Hematopoietic multipotent progenitor cell treated with erythropoietin and hydrocortisone succinate and interleukin-3 and kit ligand, for 15 days (in vitro differentiated cells): ENCODE results near the gene AQP2.

Experiments used
- DNase-seq: peaks from one replicate; pipeline ENCODE4 v3.0.0-alpha.2; 2015; ENCODE audit warnings: low spot score

AQP2 gene

DNA sequence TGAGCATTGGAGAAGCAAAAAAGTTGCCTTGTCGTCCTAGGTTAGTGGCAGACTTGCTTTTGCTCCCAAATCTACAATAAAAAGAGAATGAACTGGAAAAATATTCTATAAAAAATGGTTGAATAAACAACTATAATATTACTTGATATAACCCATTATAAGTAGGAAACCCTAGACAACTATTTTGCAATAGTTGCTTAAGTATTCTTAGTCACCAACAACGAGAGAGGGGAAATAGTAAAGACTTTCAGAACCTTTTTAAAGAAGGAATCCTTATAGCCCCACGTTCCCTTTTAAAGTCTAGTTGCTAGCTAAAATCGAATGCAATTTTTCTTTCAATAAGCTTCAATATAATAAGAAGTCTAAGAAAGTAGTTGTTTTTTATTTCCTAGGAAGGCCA lies 39.7 kb downstream of the AQP2 start:
- no peak for DNase-seq

DNA sequence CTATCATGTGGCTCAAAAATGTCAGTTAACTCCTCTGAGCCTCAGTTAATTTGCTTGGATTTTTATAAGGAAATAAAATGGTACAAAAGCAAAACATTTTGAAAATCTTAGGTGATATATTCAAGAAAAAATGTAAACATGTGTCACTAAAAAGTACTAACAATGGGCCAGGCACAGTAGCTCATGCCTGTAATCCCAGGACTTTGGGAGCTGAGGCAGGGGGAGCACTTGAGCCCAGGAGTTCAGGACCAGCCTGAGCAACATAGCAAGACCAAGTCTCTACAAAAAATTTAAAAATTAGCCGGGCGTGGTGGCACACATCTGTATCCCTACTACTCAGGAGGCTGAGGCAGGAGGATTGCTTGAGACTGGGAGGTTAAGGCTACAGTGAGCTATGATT lies 47.9 kb downstream of the AQP2 start:
- no peak for DNase-seq

GRCh38 chr12:50003595-50003994 lies 53.1 kb downstream of the AQP2 start:
- DNase-seq, result no peak

DNA sequence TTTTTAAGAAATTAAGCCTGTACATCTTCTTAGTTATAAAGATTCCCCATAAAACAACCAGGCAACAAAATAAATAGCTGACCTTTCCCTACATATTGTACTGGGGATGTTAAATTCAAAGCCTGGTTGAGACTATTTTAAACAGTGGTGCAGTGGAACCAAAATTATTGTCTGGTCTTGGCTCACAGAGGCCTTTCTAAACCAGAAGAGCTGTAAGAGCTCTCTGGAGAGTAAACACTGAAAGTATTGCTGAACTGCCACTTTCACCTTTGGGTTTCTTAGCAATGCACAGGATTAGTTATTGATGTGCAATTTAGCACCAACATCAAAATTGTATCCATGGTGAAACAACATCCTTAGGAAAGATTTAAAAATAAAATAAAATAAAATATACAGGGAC lies 54.2 kb downstream of the AQP2 start:
- no peak for DNase-seq

DNA sequence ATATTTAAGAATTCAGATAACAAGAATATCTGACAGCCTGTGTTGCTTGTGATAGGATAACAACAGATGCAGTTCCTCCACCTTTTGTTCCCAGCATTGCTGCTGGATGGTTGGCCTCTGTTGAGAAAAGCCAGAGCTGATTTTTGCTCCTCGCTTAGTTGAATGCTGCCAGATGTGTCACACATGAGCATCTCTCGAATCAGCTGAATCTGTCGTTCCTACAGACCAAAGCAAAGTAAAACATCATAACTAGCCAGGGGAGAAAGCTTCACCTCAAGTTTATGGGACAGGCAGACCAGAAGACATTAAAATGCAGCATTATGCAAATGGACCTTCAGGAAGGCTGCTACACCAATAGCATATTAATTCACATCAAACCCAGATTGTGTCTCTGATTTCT lies 54.6 kb downstream of the AQP2 start:
- DNase-seq, result no peak

GRCh38 chr12:50006280-50006679 lies 55.7 kb downstream of the AQP2 start:
- DNase-seq, result no peak

- no peak for DNase-seq
Observed at GRCh38 chr12:50006754-50007442, 56.4 kb downstream of the AQP2 start.
